K562 (cell line): Measurements from ENCODE around the gene CCL13. TPM values are rescaled to one million over a fixed set of nuclear protein-coding genes. Genes with fewer than 3 reads are reported as not detected.

Experiments used
- MBD2 ChIP-seq: sonication (generic); IDR thresholded peaks from 2 replicates; pipeline ENCODE4 v1.6.1; 2016; ENCODE audit warnings: low read depth, borderline replicate concordance
- STAT5B ChIP-seq: fragments of 250-450 bp; sonication (Bioruptor Pico); IDR thresholded peaks from 2 replicates; pipeline ENCODE4 v1.8.0; 2021; ENCODE audit warnings: mild to moderate bottlenecking, inconsistent platforms
- TRIM24 ChIP-seq, 2 experiments: fragments of 450-650 bp; IDR thresholded peaks; 2 replicates each; pipeline ENCODE4 v1.6.1; 2016
- ZC3H4 ChIP-seq: sonication (generic); formaldehyde crosslinking; IDR thresholded peaks from 2 replicates; pipeline ENCODE4 v1.9.0; 2021; ENCODE audit warnings: missing genetic modification reagents, borderline replicate concordance
- ZNF121 ChIP-seq: sonication (generic); formaldehyde crosslinking; conservative IDR thresholded peaks from 2 replicates; pipeline ENCODE4 v1.8.0; 2022; ENCODE audit warnings: missing genetic modification reagents
- ZNF197 ChIP-seq: fragments of 200-800 bp; sonication (Bioruptor generic); IDR thresholded peaks from 2 replicates; pipeline ENCODE4 v1.6.1; 2016; ENCODE audit warnings: low read depth, missing genetic modification characterization, missing compliant biosample characterization
- ZNF23 ChIP-seq: fragments of 250-450 bp; sonication (Bioruptor Pico); IDR thresholded peaks from 2 replicates; pipeline ENCODE4 v1.4.0; 2020; ENCODE audit warnings: mild to moderate bottlenecking
- polyA plus RNA-seq, 8 experiments: library from polyadenylated mRNA; depleted of rRNA in 4 of 8; stranded (reverse) in 5 of 8; unstranded in 3 of 8; fragments of >200 nt; fragmentation: Nextera tagmentation in 2 of 8; fragmentation: Illumina TruSeq in 1 of 8; extraction: Ambion mirVana in 2 of 8; extraction: Trizol in 1 of 8; gene quantifications; 2 replicates each; pipeline versions ENCODE4 v1.2.1 to v1.2.3, GENCODE V29; 2011 to 2014; ENCODE audit warnings: inconsistent platforms in 1 of 8, missing spikeins in 1 of 8
- total RNA-seq, 7 experiments: library from RNA; depleted of rRNA in 6 of 7; stranded (reverse); fragments of >200 nt in 6 of 7; fragmentation: Illumina TruSeq in 2 of 7; extraction: Trizol in 2 of 7; gene quantifications; 2 replicates each; pipeline versions ENCODE4 v1.2.1 to v1.2.3, GENCODE V29; 2011 to 2021; ENCODE audit warnings: low replicate concordance in 1 of 7
- TF ChIP-seq, protein P1 (sequence below): IDR thresholded peaks from 2 replicates; pipeline ENCODE4 v1.6.1; 2011; ENCODE audit warnings: borderline replicate concordance, low read depth, mild to moderate bottlenecking, moderate library complexity, low read length; ENCODE audit not compliant: insufficient read depth, poor library complexity, severe bottlenecking
- TF ChIP-seq, protein P2 (sequence below): fragments of 250-450 bp; sonication (Bioruptor Pico); IDR thresholded peaks from 2 replicates; pipeline ENCODE4 v1.4.0; 2020
- TF ChIP-seq, protein P3 (sequence below): sonication (generic); formaldehyde crosslinking; IDR thresholded peaks from 2 replicates; pipeline ENCODE4 v1.8.1; 2022; ENCODE audit warnings: missing genetic modification reagents
- TF ChIP-seq, protein P4 (sequence below), 2 experiments: fragments of 250-450 bp in 1 of 2; fragments of 450-650 bp in 1 of 2; sonication (Bioruptor Pico) in 1 of 2; IDR thresholded peaks; 2 replicates each; pipeline versions ENCODE4 v1.6.1 to v1.8.0; 2016 to 2021; ENCODE audit warnings: mild to moderate bottlenecking in 2 of 2, moderate library complexity in 2 of 2, missing compliant biosample characterization in 1 of 2, missing genetic modification characterization in 1 of 2
- TF ChIP-seq, protein P5 (sequence below): fragments of 450-650 bp; IDR thresholded peaks from 2 replicates; pipeline ENCODE4 v1.6.1; 2016; ENCODE audit warnings: borderline replicate concordance
- TF ChIP-seq, protein P6 (sequence below): fragments of 450-650 bp; formaldehyde crosslinking; IDR thresholded peaks from 2 replicates; pipeline ENCODE4 v1.4.0; 2020; ENCODE audit warnings: mild to moderate bottlenecking, moderate library complexity
- TF ChIP-seq, protein P7 (sequence below): fragments of 250-450 bp; sonication (Bioruptor Pico); IDR thresholded peaks from 2 replicates; pipeline ENCODE4 v1.5.0; 2021

CCL13 gene
- total and polyA plus RNA-seq, 9 of the 15 experiments (the other 6 are each of a cell fraction or from before 2014, with no cell fraction given): not detected

DNA sequence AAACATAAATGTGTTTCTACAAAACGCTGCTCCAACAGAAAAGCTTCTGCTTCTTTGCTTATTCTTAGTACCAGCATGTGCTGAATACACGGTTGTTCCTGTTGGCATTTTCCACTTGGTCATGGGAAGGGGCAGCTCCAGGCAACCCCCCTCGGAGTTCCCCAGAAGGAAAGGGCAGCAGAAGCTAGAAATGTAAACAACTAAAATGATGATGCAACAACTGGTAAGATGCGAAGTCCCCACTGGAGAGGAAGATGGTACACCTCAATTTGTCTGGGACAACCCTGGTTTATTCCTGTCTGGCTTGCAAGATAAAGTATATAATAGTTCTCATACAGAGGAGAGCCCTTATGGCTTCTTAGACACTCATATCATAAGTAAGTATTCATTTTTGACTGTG, 9.2 kb upstream of the CCL13 start (continued):
- TF ChIP-seq, protein P1, sequence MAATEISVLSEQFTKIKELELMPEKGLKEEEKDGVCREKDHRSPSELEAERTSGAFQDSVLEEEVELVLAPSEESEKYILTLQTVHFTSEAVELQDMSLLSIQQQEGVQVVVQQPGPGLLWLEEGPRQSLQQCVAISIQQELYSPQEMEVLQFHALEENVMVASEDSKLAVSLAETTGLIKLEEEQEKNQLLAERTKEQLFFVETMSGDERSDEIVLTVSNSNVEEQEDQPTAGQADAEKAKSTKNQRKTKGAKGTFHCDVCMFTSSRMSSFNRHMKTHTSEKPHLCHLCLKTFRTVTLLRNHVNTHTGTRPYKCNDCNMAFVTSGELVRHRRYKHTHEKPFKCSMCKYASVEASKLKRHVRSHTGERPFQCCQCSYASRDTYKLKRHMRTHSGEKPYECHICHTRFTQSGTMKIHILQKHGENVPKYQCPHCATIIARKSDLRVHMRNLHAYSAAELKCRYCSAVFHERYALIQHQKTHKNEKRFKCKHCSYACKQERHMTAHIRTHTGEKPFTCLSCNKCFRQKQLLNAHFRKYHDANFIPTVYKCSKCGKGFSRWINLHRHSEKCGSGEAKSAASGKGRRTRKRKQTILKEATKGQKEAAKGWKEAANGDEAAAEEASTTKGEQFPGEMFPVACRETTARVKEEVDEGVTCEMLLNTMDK: no peak
- TF ChIP-seq, protein P2, sequence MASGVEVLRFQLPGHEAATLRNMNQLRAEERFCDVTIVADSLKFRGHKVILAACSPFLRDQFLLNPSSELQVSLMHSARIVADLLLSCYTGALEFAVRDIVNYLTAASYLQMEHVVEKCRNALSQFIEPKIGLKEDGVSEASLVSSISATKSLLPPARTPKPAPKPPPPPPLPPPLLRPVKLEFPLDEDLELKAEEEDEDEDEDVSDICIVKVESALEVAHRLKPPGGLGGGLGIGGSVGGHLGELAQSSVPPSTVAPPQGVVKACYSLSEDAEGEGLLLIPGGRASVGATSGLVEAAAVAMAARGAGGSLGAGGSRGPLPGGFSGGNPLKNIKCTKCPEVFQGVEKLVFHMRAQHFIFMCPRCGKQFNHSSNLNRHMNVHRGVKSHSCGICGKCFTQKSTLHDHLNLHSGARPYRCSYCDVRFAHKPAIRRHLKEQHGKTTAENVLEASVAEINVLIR: no peak
- TF ChIP-seq ZNF121 (no peak), ZNF197 (CRISPR knock-in tag) (no peak), STAT5B (no peak), TRIM24 (IDR thresholded peaks at IDR 0.05) (peak; percentile 82 to 94), ZC3H4 (no peak), MBD2 (no peak), ZNF23 (CRISPR knock-in tag) (no peak)
- TF ChIP-seq, protein P3, sequence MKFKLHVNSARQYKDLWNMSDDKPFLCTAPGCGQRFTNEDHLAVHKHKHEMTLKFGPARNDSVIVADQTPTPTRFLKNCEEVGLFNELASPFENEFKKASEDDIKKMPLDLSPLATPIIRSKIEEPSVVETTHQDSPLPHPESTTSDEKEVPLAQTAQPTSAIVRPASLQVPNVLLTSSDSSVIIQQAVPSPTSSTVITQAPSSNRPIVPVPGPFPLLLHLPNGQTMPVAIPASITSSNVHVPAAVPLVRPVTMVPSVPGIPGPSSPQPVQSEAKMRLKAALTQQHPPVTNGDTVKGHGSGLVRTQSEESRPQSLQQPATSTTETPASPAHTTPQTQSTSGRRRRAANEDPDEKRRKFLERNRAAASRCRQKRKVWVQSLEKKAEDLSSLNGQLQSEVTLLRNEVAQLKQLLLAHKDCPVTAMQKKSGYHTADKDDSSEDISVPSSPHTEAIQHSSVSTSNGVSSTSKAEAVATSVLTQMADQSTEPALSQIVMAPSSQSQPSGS: no peak
- TF ChIP-seq, protein P4, sequence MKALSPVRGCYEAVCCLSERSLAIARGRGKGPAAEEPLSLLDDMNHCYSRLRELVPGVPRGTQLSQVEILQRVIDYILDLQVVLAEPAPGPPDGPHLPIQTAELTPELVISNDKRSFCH (CRISPR knock-in tag; IDR thresholded peaks at IDR 0.05): no peak
- TF ChIP-seq, protein P4 (tag; IDR thresholded peaks at IDR 0.05): no peak
- TF ChIP-seq, protein P5, sequence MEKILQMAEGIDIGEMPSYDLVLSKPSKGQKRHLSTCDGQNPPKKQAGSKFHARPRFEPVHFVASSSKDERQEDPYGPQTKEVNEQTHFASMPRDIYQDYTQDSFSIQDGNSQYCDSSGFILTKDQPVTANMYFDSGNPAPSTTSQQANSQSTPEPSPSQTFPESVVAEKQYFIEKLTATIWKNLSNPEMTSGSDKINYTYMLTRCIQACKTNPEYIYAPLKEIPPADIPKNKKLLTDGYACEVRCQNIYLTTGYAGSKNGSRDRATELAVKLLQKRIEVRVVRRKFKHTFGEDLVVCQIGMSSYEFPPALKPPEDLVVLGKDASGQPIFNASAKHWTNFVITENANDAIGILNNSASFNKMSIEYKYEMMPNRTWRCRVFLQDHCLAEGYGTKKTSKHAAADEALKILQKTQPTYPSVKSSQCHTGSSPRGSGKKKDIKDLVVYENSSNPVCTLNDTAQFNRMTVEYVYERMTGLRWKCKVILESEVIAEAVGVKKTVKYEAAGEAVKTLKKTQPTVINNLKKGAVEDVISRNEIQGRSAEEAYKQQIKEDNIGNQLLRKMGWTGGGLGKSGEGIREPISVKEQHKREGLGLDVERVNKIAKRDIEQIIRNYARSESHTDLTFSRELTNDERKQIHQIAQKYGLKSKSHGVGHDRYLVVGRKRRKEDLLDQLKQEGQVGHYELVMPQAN: no peak
- TF ChIP-seq, protein P6, sequence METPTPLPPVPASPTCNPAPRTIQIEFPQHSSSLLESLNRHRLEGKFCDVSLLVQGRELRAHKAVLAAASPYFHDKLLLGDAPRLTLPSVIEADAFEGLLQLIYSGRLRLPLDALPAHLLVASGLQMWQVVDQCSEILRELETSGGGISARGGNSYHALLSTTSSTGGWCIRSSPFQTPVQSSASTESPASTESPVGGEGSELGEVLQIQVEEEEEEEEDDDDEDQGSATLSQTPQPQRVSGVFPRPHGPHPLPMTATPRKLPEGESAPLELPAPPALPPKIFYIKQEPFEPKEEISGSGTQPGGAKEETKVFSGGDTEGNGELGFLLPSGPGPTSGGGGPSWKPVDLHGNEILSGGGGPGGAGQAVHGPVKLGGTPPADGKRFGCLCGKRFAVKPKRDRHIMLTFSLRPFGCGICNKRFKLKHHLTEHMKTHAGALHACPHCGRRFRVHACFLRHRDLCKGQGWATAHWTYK (CRISPR knock-in tag): no peak
- TF ChIP-seq, protein P7, sequence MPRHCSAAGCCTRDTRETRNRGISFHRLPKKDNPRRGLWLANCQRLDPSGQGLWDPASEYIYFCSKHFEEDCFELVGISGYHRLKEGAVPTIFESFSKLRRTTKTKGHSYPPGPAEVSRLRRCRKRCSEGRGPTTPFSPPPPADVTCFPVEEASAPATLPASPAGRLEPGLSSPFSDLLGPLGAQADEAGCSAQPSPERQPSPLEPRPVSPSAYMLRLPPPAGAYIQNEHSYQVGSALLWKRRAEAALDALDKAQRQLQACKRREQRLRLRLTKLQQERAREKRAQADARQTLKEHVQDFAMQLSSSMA: no peak
